Tibial artery (tissue), 4 donors: Measurements from ENCODE around the gene SYNGR2.

Experiments
- DNase-seq, 2 donors: peaks; one replicate each; pipeline ENCODE4 v3.0.0-alpha.2; 2019
- H3K27ac ChIP-seq, 2 donors: fragments of 200-600 bp; sonication (generic) in 1 of 2; 1 replicate in 1 of 2; 2 replicates in 1 of 2; pipeline ENCODE4 v1.5.1; 2018 to 2019; ENCODE audit warnings: mild to moderate bottlenecking in 1 of 2
- H3K27me3 ChIP-seq, 2 donors: fragments of 200-600 bp; sonication (generic) in 1 of 2; one replicate each; pipeline versions ENCODE4 v1.5.1 to v1.6.0; 2016 to 2019
- H3K36me3 ChIP-seq, 3 donors: fragments of 200-600 bp; sonication (generic) in 2 of 3; one replicate each; pipeline ENCODE4 v1.5.1; 2016 to 2019; ENCODE audit warnings: mild to moderate bottlenecking in 2 of 3
- H3K4me1 ChIP-seq, 4 donors: fragments of 200-600 bp; sonication (generic) in 2 of 4; 1 replicate in 3 of 4; 2 replicates in 1 of 4; pipeline ENCODE4 v1.5.1; 2016 to 2019
- H3K4me3 ChIP-seq, 2 donors: fragments of 200-600 bp; sonication (generic) in 1 of 2; 1 replicate in 1 of 2; 2 replicates in 1 of 2; pipeline ENCODE4 v1.5.1; 2018 to 2019; ENCODE audit warnings: mild to moderate bottlenecking in 2 of 2
- H3K9me3 ChIP-seq, 3 donors: fragments of 200-600 bp; sonication (generic) in 1 of 3; one replicate each; pipeline ENCODE4 v1.5.1; 2016 to 2019
- intact Hi-C: fragments of 100-400 bp; cut with DNase I; formaldehyde crosslinking; loops from one replicate; pipeline ENCODE4 v1.15.0; 2023; ENCODE audit warnings: low total_unique reads
- TF ChIP-seq, protein P1 (sequence below), 2 experiments: fragments of 200-600 bp in 1 of 2; fragments of 450-650 bp in 1 of 2; IDR thresholded peaks; one replicate each; pipeline ENCODE4 v1.5.1; 2017 to 2019; ENCODE audit warnings: antibody characterized with exemption in 2 of 2, mild to moderate bottlenecking in 1 of 2, moderate library complexity in 1 of 2

Gene SYNGR2

DNA sequence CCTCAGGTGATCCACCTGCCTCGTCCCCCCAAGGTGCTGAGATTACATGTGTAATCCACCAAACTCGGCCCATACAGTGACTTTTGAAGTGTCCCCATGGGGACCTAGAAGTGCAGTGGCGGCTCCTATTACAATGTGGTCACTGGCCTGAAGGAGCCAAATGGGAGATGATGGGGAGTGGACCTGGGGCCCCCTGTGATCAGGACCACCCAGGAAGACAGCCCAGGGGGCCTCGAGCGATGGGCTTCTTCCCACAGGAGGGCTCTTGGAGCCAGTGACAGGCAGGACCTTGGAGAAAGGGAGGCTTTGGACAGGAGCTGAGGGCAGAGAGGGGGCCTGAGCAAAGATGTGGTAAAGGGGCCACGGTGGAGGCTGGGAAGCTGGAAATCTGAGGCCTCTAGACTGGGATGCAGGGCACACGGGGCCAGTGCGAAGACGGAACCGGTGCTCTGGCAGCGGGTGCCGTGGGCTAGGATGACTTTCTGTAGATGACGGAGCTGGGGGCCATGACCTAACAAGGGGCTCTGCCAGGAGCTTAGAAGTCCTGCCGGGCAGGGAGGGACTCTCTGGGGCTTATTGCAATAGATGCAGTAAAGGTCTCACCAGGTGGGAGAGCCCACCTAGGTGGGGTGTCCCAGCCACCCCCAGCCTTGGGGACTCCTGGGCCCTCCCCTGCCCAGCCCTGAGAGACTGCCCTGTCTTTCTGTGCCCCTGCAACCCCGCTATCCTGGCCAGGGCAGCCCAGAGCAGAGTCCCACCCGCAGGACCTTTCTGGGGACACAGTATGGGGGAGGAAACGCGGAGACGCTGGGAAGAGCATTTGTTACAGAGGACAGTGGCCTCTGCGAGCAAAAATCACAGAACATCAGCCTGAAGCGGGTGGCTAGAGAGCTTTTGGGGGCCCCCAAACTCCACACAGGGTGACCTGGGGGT lies 24.9 kb upstream of the SYNGR2 start:
- TF ChIP-seq, protein P1, sequence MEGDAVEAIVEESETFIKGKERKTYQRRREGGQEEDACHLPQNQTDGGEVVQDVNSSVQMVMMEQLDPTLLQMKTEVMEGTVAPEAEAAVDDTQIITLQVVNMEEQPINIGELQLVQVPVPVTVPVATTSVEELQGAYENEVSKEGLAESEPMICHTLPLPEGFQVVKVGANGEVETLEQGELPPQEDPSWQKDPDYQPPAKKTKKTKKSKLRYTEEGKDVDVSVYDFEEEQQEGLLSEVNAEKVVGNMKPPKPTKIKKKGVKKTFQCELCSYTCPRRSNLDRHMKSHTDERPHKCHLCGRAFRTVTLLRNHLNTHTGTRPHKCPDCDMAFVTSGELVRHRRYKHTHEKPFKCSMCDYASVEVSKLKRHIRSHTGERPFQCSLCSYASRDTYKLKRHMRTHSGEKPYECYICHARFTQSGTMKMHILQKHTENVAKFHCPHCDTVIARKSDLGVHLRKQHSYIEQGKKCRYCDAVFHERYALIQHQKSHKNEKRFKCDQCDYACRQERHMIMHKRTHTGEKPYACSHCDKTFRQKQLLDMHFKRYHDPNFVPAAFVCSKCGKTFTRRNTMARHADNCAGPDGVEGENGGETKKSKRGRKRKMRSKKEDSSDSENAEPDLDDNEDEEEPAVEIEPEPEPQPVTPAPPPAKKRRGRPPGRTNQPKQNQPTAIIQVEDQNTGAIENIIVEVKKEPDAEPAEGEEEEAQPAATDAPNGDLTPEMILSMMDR (IDR thresholded peaks at IDR 0.05) = no peak

DNA sequence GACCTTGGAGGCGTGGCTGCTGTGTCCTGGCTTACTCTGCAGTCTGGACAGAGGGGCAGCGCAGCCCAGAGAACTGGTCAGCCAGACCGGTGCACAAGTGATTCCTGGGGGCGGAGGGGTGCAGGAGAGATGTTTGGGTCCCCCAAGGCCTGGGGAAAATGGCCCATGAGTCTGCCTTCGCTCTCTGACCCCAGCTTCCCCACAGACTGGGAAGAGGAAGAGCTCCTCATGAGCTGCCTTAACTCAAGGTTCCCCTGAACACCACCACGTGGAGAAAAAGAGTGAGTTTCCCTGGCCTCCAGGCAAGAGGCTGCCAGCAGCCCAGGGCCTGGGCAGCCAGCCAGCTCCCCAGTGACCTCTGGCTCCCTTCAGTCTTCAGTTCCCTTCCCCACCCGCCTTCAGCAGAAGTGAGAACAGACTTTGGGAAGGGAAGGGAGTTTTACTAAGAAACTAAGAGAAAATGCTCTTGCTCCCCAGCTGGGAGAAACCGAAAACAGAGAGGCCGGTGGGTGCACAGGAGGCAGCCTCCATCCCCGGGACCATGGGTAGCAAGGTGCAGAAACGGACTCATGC lies 24.1 kb upstream of the SYNGR2 start:
- DNase-seq = peak; percentile 77 to 90
- TF ChIP-seq, protein P1 (IDR thresholded peaks at IDR 0.05) = peak in 1 of 2 experiments; percentile 9
- H3K27ac ChIP-seq = peak overlapping the region in 1 of 2 donors; percentile 35
- intact Hi-C loops = no loop called here
- H3K4me1 ChIP-seq = peaks cover 0 to 34% (median 28%) of the 10 kb centered on the region in 4 donors
- no peaks in the 10 kb centered on the region for H3K36me3 ChIP-seq
- H3K27me3 ChIP-seq = peaks cover 0 to 25% of the 10 kb centered on the region in 2 donors
- H3K9me3 ChIP-seq = no peaks in the 10 kb centered on the region
- H3K4me3 ChIP-seq = no peak overlapping the region

More for the DNA sequence above, 24.9 kb upstream of the SYNGR2 start:
- intact Hi-C loops = no loop called here
- no peak overlapping the region for H3K27ac ChIP-seq
- peaks cover 0 to 34% (median 28%) of the 10 kb centered on the region in 4 donors for H3K4me1 ChIP-seq
- H3K36me3 ChIP-seq = no peaks in the 10 kb centered on the region
- DNase-seq = no peak
- peaks cover 0 to 21% of the 10 kb centered on the region in 2 donors for H3K27me3 ChIP-seq
- H3K4me3 ChIP-seq = no peak overlapping the region
- no peaks in the 10 kb centered on the region for H3K9me3 ChIP-seq

DNA sequence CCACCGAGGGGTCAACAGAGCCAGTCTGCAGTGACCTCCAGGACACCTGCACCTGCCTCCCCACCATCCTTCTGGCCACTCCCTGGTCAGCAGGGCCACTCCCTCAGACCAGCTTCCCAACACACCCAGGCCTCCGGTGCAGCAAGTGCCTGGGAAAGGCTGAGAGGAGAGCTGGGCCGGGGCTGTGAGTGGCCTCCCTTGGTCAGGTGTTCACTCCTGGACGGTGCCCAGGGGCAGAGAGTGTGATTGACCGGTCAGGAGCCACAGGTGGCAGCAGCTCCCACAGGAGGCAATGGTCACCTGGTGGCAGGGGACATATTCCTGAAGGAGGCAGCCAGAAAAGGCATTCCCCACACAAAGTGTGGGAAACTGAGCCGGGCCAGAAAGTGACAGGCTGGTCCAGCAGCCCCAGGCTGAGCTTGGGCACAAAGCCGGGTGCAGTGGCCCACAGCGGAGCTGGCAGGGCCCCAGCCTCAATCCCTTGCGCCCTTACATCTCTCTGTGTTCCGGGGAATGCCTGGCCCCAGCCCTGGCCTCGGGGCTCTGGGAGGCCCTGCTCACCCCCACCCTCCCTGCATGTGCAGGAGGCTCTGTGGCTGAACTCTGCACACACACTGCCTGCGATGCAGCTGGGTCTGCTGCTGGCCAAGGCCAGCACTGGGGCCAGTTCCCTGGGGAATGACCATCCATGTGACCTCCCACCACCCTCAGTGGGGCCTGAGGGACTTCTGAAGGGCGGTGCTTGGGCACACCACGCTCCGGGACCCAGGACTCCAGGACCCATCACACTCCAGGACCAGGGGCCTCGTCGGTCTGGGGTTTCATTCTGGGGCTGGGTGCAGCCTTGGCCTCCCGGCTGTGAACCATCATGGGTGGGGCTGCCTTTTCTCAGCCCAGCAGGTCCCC lies 23.4 kb upstream of the SYNGR2 start:
- no peaks in the 10 kb centered on the region for H3K36me3 ChIP-seq
- H3K9me3 ChIP-seq = no peaks in the 10 kb centered on the region
- TF ChIP-seq, protein P1 (IDR thresholded peaks at IDR 0.05) = no peak
- peaks cover 0 to 33% (median 28%) of the 10 kb centered on the region in 4 donors for H3K4me1 ChIP-seq
- intact Hi-C loops = no loop called here
- peaks cover 0 to 25% of the 10 kb centered on the region in 2 donors for H3K27me3 ChIP-seq
- H3K27ac ChIP-seq = peak overlapping the region in 1 of 2 donors; percentile 35
- no peak overlapping the region for H3K4me3 ChIP-seq
- DNase-seq = no peak

DNA sequence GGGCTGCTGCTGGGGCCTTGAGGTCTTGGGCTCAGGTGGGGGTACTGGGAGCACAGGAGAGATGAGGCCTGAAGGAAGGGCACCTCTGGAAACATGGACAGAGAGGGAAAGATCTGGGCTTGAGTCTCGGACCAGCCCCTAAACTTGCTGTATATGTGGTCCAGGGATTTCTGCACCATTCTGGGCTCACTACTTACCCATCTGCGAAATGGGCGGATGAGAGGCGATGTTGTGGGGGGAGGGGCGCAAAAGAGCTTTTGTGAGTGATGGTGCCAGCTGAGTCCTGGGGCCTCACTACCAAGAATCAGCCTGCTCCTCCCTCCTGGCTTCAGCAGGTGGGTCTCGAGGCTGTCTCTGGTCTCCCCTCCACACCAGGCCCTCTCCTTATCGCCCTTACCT lies 21.9 kb upstream of the SYNGR2 start:
- Histone ChIP-seq H3K27me3 (peaks cover 0 to 20% of the 10 kb centered on the region in 2 donors), H3K4me3 (no peak overlapping the region), H3K4me1 (peaks cover 0 to 22% (median 19%) of the 10 kb centered on the region in 4 donors), H3K36me3 (no peaks in the 10 kb centered on the region), H3K27ac (no peak overlapping the region), H3K9me3 (no peaks in the 10 kb centered on the region)
- intact Hi-C loops = no loop called here
- TF ChIP-seq, protein P1 (IDR thresholded peaks at IDR 0.05) = no peak
- no peak for DNase-seq

DNA sequence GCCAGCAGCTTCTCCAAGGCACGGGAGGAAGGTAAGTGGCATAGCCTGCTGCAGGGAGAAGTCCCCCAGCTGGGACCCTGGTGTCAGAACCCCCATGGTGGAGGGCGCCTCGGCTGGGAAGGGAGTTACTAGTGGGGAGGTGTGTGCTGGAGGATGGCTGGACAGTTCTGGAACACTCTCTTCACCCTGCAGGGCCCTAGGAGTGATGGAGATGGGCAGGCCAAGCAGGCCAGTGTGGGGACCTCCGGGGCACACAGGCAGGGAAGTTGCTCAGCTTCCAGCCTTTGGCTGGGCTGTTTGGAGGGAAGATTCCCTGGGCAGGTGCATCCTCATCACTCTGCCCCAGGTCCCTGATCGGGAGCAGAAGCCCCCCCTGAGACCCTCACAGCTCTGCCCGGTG lies 21.5 kb upstream of the SYNGR2 start:
- DNase-seq = no peak
- peaks cover 0 to 22% (median 19%) of the 10 kb centered on the region in 4 donors for H3K4me1 ChIP-seq
- intact Hi-C loops = no loop called here
- H3K27ac ChIP-seq = no peak overlapping the region
- H3K9me3 ChIP-seq = no peaks in the 10 kb centered on the region
- no peak overlapping the region for H3K4me3 ChIP-seq
- no peaks in the 10 kb centered on the region for H3K36me3 ChIP-seq
- H3K27me3 ChIP-seq = peaks cover 0 to 16% of the 10 kb centered on the region in 2 donors
- TF ChIP-seq, protein P1 (IDR thresholded peaks at IDR 0.05) = no peak
